Bronchial epithelial cell (primary cell): ENCODE data around the gene EFR3B. TPM values are rescaled to one million over a fixed set of nuclear protein-coding genes. Genes with fewer than 3 reads are reported as not detected.
A peak's percentile ranks its signal among the peaks of the same experiment; 100 is the strongest.

Experiments
- DNase-seq: peaks from one replicate; pipeline ENCODE4 v3.0.0-alpha.2; 2010; ENCODE audit warnings: low read depth
- FAIRE-seq: peaks from 2 replicates; lab custom pipeline; 2011; peaks lifted over from hg19 to GRCh38; lab: Jason Lieb, UNC
- H3K27me3 ChIP-seq: 2 replicates; pipeline ENCODE4 v1.5.1; 2011; ENCODE audit warnings: low read length; ENCODE audit not compliant: control insufficient read depth, insufficient read depth
- H3K36me3 ChIP-seq: 2 replicates; pipeline ENCODE4 v1.5.1; 2011; ENCODE audit warnings: low read length; ENCODE audit not compliant: control insufficient read depth, insufficient read depth
- H3K4me3 ChIP-seq: 2 replicates; pipeline ENCODE4 v1.5.1; 2011; ENCODE audit warnings: mild to moderate bottlenecking, low read depth, low read length, control low read depth
- CTCF ChIP-seq: IDR thresholded peaks from 2 replicates; pipeline ENCODE4 v1.5.1; 2011; ENCODE audit warnings: mild to moderate bottlenecking, moderate library complexity, low read length, control low read depth, inconsistent platforms; ENCODE audit not compliant: insufficient read depth, severe bottlenecking
- total RNA-seq: library from RNA; depleted of rRNA; stranded (reverse); fragments of >200 nt; gene quantifications from 2 replicates; pipeline ENCODE4 v1.2.1, GENCODE V29; 2014

The EFR3B gene
- total RNA-seq, 1 donor from 2014 or later: not detected

GRCh38 chr2:25115902-25116301 lies 74.0 kb downstream of the EFR3B start:
- no peak overlapping the region for H3K4me3 ChIP-seq
- DNase-seq: no peak
- H3K36me3 ChIP-seq: no peaks in the 10 kb centered on the region
- FAIRE-seq: no peak
- H3K27me3 ChIP-seq: no peaks in the 10 kb centered on the region
- TF ChIP-seq CTCF: no peak

- FAIRE-seq (no peak), DNase-seq (no peak)
- H3K36me3 ChIP-seq: no peaks in the 10 kb centered on the region
- H3K4me3 ChIP-seq: no peak overlapping the region
- no peak for TF ChIP-seq CTCF
- H3K27me3 ChIP-seq: no peaks in the 10 kb centered on the region
These were observed 75.1 kb downstream of the EFR3B start for GRCh38 chr2:25116956-25117355.

DNA sequence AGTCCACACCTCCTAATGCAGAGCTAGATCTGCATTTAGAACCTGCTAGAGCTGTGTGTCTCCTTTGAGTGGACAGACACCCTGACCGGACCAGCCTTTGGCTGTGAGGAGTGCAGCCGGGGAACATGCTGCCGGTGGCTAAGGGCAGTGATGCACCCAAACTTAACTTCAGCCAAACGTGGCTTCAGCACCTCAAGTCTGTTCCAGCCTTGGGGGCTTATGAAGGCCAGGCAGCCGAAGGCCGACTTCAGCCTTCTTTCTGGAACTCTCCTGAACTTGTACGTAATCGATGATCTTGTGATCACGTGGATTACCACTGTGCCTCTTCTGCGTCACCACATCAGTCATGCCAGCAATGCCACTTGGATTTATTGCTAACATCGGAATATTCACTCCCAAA lies 77.4 kb downstream of the EFR3B start:
- Histone ChIP-seq H3K36me3 (no peaks in the 10 kb centered on the region), H3K4me3 (no peak overlapping the region), H3K27me3 (no peaks in the 10 kb centered on the region)
- DNase-seq: no peak
- TF ChIP-seq CTCF: no peak
- FAIRE-seq: no peak

DNA sequence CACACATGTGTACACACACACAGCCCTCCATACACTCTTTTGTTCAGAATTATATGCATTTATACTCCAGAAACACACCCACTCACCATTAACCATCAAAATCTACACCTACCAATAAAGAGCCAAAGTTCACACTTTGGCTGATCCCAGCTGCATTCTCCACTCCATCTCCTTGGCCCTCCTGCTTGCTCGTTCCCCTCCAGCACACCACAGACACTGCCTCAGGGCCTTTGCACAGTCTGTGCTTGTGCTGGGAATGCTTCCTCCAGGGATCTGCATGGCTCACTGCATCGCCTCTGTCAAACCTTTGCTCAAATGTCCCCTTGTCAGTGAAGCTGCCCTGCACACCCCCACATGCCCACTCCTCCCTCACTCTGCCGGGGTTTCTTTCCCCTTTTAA lies 80.5 kb downstream of the EFR3B start:
- Histone ChIP-seq H3K4me3 (no peak overlapping the region), H3K27me3 (no peaks in the 10 kb centered on the region), H3K36me3 (no peaks in the 10 kb centered on the region)
- FAIRE-seq (no peak), DNase-seq (no peak)
- no peak for TF ChIP-seq CTCF

GRCh38 chr2:25123682-25124081 lies 81.8 kb downstream of the EFR3B start:
- no peak for TF ChIP-seq CTCF
- Histone ChIP-seq H3K36me3 (no peaks in the 10 kb centered on the region), H3K4me3 (no peak overlapping the region), H3K27me3 (no peaks in the 10 kb centered on the region)
- DNase-seq: no peak
- peak; percentile 73 for FAIRE-seq

- no peak for DNase-seq
- H3K27me3 ChIP-seq: peaks cover 2% of the 10 kb centered on the region
- no peaks in the 10 kb centered on the region for H3K36me3 ChIP-seq
- no peak for TF ChIP-seq CTCF
- FAIRE-seq: peak; percentile 43
- no peak overlapping the region for H3K4me3 ChIP-seq
These were observed 83.3 kb downstream of the EFR3B start for GRCh38 chr2:25125189-25125588.
